Prostate gland (tissue), 2 donors: ENCODE measurements around the gene THEM4. TPM values are rescaled to one million over a fixed set of nuclear protein-coding genes. Genes with fewer than 3 reads are reported as not detected.

ENCODE experiments used
- DNase-seq: peaks from one replicate; pipeline ENCODE4 v3.0.0-alpha.2; 2019; ENCODE audit warnings: low spot score
- H3K27ac ChIP-seq, 2 donors: fragments of 200-600 bp; sonication (generic); 2 replicates each; pipeline ENCODE4 v1.5.1; 2017 to 2019
- H3K27me3 ChIP-seq: fragments of 200-600 bp; sonication (generic); replicated peaks from 2 replicates; pipeline ENCODE4 v1.5.1; 2019; ENCODE audit not compliant: insufficient read depth
- H3K36me3 ChIP-seq, 2 donors: fragments of 200-600 bp; sonication (generic); 1 replicate in 1 of 2; 2 replicates in 1 of 2; pipeline versions ENCODE4 v1.5.1 to v1.8.1; 2017 to 2019
- H3K4me1 ChIP-seq: fragments of 200-600 bp; sonication (generic); replicated peaks from 2 replicates; pipeline ENCODE4 v1.5.1; 2019
- H3K4me3 ChIP-seq, 2 donors: fragments of 200-600 bp; sonication (generic); 2 replicates each; pipeline ENCODE4 v1.5.1; 2017 to 2019
- H3K9me3 ChIP-seq: fragments of 200-600 bp; sonication (generic); 2 replicates; pipeline ENCODE4 v1.5.1; 2017
- POLR2A ChIP-seq: fragments of 450-650 bp; IDR thresholded peaks from one replicate; pipeline ENCODE4 v1.6.1; 2016; ENCODE audit warnings: antibody characterized with exemption, mild to moderate bottlenecking
- POLR2AphosphoS5 ChIP-seq: sonication (generic); formaldehyde crosslinking; IDR thresholded peaks from one replicate; pipeline ENCODE4 v1.6.1; 2017; ENCODE audit warnings: antibody characterized with exemption
- WGBS: methylation state at CpG from one replicate; pipeline ENCODE4 v1.1.5; 2018; 5-methylcytosine and 5-hydroxymethylcytosine counted together
- intact Hi-C: fragments of 100-400 bp; cut with DNase I; formaldehyde crosslinking; loops from one replicate; pipeline ENCODE4 v1.14.2; 2022
- total RNA-seq, 2 donors: library from RNA; depleted of rRNA; stranded (reverse); fragments of >200 nt; gene quantifications; one replicate each; pipeline ENCODE4 v1.1.0, GENCODE V29; 2016
- TF ChIP-seq, protein P1 (sequence below), 4 experiments: fragments of 200-600 bp in 2 of 4; fragments of 450-650 bp in 2 of 4; sonication (generic) in 2 of 4; IDR thresholded peaks; 1 replicate in 3 of 4; 2 replicates in 1 of 4; pipeline ENCODE4 v1.5.1; 2016 to 2019; ENCODE audit warnings: antibody characterized with exemption in 4 of 4, mild to moderate bottlenecking in 2 of 4, moderate library complexity in 2 of 4

THEM4 gene
- total RNA-seq, 2 donors from 2014 or later, result 21.2 to 30.3 TPM

GRCh38 chr1:151853411-151853943 is 55.8 kb downstream of the THEM4 start, which contains the start of gene THEM5:
THEM5 (minus strand) TSS chr1:151853712; CDS start chr1:151853565, 147 bp downstream.
- no peak within 1 kb of the TSS for H3K4me3 ChIP-seq
- WGBS, result 81% methylated on average over 4 of the region's 5 CpGs
- intact Hi-C loops, result no loop called here
- no peaks in the 10 kb centered on the region for H3K9me3 ChIP-seq
- no peaks in the 10 kb centered on the region for H3K4me1 ChIP-seq
- H3K27ac ChIP-seq, result no peak within 1 kb of the TSS
- no peaks in the 10 kb centered on the region for H3K36me3 ChIP-seq
- TF ChIP-seq POLR2A (no peak), POLR2AphosphoS5 (no peak)
- TF ChIP-seq, protein P1, sequence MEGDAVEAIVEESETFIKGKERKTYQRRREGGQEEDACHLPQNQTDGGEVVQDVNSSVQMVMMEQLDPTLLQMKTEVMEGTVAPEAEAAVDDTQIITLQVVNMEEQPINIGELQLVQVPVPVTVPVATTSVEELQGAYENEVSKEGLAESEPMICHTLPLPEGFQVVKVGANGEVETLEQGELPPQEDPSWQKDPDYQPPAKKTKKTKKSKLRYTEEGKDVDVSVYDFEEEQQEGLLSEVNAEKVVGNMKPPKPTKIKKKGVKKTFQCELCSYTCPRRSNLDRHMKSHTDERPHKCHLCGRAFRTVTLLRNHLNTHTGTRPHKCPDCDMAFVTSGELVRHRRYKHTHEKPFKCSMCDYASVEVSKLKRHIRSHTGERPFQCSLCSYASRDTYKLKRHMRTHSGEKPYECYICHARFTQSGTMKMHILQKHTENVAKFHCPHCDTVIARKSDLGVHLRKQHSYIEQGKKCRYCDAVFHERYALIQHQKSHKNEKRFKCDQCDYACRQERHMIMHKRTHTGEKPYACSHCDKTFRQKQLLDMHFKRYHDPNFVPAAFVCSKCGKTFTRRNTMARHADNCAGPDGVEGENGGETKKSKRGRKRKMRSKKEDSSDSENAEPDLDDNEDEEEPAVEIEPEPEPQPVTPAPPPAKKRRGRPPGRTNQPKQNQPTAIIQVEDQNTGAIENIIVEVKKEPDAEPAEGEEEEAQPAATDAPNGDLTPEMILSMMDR (IDR thresholded peaks at IDR 0.05), result no peak
- no peak for DNase-seq
- H3K27me3 ChIP-seq, result no peaks in the 10 kb centered on the region

- H3K4me3 ChIP-seq, result no peak overlapping the region
- no peaks in the 10 kb centered on the region for H3K9me3 ChIP-seq
- H3K27ac ChIP-seq, result no peak overlapping the region
- H3K4me1 ChIP-seq, result no peaks in the 10 kb centered on the region
- H3K27me3 ChIP-seq, result no peaks in the 10 kb centered on the region
- intact Hi-C loops, result no loop called here
- WGBS, result 88% methylated on average over 4 of the region's 4 CpGs
- TF ChIP-seq POLR2AphosphoS5, result no peak
- TF ChIP-seq POLR2A, result no peak
- TF ChIP-seq, protein P1 (IDR thresholded peaks at IDR 0.05), result no peak
- H3K36me3 ChIP-seq, result no peaks in the 10 kb centered on the region
- no peak for DNase-seq
Measured at GRCh38 chr1:151852733-151853132, 56.6 kb downstream of the THEM4 start.

DNA sequence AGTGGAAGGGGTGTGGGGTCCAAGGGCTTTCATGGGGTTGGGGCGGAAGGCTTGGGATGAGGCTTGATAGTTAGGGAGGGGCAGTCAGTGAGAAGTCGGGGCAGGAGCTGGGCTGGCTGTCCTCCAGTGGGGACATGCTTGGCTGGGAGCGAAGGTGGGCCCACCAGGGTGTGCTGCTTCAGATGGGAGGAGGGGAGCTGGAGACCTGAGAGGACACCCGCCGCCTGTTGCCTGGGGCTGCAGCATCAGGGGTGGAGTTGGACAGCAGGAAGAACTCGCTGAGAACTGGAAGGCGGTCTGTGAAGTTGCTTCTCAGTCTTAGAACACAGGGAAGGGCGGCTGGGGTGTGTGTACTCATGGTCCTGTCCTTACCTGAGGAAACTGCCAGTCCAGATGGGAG is 57.4 kb downstream of the THEM4 start:
- 43% methylated on average over 8 of the region's 8 CpGs for WGBS
- Histone ChIP-seq H3K27me3 (no peaks in the 10 kb centered on the region), H3K4me1 (no peaks in the 10 kb centered on the region), H3K36me3 (no peaks in the 10 kb centered on the region), H3K9me3 (no peaks in the 10 kb centered on the region), H3K4me3 (no peak overlapping the region), H3K27ac (no peak overlapping the region)
- TF ChIP-seq POLR2AphosphoS5 (no peak), POLR2A (no peak)
- TF ChIP-seq, protein P1 (IDR thresholded peaks at IDR 0.05), result no peak
- intact Hi-C loops, result no loop called here
- no peak for DNase-seq

GRCh38 chr1:151849871-151850270 is 59.4 kb downstream of the THEM4 start:
- H3K27me3 ChIP-seq, result no peaks in the 10 kb centered on the region
- TF ChIP-seq POLR2AphosphoS5 (no peak), POLR2A (no peak)
- TF ChIP-seq, protein P1 (IDR thresholded peaks at IDR 0.05), result no peak
- H3K27ac ChIP-seq, result no peak overlapping the region
- no peak for DNase-seq
- H3K4me3 ChIP-seq, result no peak overlapping the region
- no peaks in the 10 kb centered on the region for H3K36me3 ChIP-seq
- intact Hi-C loops, result no loop called here
- no peaks in the 10 kb centered on the region for H3K9me3 ChIP-seq
- H3K4me1 ChIP-seq, result no peaks in the 10 kb centered on the region

GRCh38 chr1:151849126-151849525 is 60.2 kb downstream of the THEM4 start:
- 51% methylated on average over 3 of the region's 3 CpGs for WGBS
- intact Hi-C loops, result no loop called here
- TF ChIP-seq POLR2AphosphoS5, result no peak
- TF ChIP-seq, protein P1 (IDR thresholded peaks at IDR 0.05), result no peak
- TF ChIP-seq POLR2A, result no peak

More at GRCh38 chr1:151849126-151849525, 60.2 kb downstream of the THEM4 start:
- Histone ChIP-seq H3K9me3 (no peaks in the 10 kb centered on the region), H3K4me1 (no peaks in the 10 kb centered on the region), H3K4me3 (no peak overlapping the region), H3K27me3 (no peaks in the 10 kb centered on the region), H3K27ac (no peak overlapping the region), H3K36me3 (no peaks in the 10 kb centered on the region)
- DNase-seq, result no peak
